ENCODE data around the gene ANKS1B. TPM values are rescaled to one million over a fixed set of nuclear protein-coding genes. Genes with fewer than 3 reads are reported as not detected.

The ANKS1B gene
- total RNA-seq, 1 donor from 2014 or later, result 0.46 TPM

GRCh38 chr12:99261256-99261655 is 723.5 kb downstream of the ANKS1B start:
- no peak for TF ChIP-seq CTCF (conservative IDR thresholded peaks at IDR 0.05; ENCODE audit: low read depth, low read length)
- no peak overlapping the region for H3K4me3 ChIP-seq (ENCODE audit: low read depth, low read length)
- DNase-seq (ENCODE audit: low read depth), result no peak

GRCh38 chr12:99260456-99260996 is 724.2 kb downstream of the ANKS1B start:
- TF ChIP-seq CTCF (conservative IDR thresholded peaks at IDR 0.05; ENCODE audit: low read depth, low read length), result no peak
- no peak for DNase-seq (ENCODE audit: low read depth)
- no peak overlapping the region for H3K4me3 ChIP-seq (ENCODE audit: low read depth, low read length)

GRCh38 chr12:99259040-99259934 is 725.4 kb downstream of the ANKS1B start:
- TF ChIP-seq CTCF (conservative IDR thresholded peaks at IDR 0.05; ENCODE audit: low read depth, low read length), result no peak
- no peak overlapping the region for H3K4me3 ChIP-seq (ENCODE audit: low read depth, low read length)

GRCh38 chr12:99257672-99258071 is 727.1 kb downstream of the ANKS1B start:
- no peak for DNase-seq (ENCODE audit: low read depth)
- no peak for TF ChIP-seq CTCF (conservative IDR thresholded peaks at IDR 0.05; ENCODE audit: low read depth, low read length)
- no peak overlapping the region for H3K4me3 ChIP-seq (ENCODE audit: low read depth, low read length)

More at GRCh38 chr12:99259040-99259934, 725.4 kb downstream of the ANKS1B start:
- no peak for DNase-seq (ENCODE audit: low read depth)

GRCh38 chr12:99253068-99253467 is 731.7 kb downstream of the ANKS1B start:
- H3K4me3 ChIP-seq (ENCODE audit: low read depth, low read length), result no peak overlapping the region
- no peak for DNase-seq (ENCODE audit: low read depth)
- TF ChIP-seq CTCF (conservative IDR thresholded peaks at IDR 0.05; ENCODE audit: low read depth, low read length), result peak; percentile 65

GRCh38 chr12:99250091-99250490 is 734.6 kb downstream of the ANKS1B start:
- no peak overlapping the region for H3K4me3 ChIP-seq (ENCODE audit: low read depth, low read length)
- no peak for TF ChIP-seq CTCF (conservative IDR thresholded peaks at IDR 0.05; ENCODE audit: low read depth, low read length)
- no peak for DNase-seq (ENCODE audit: low read depth)
